Aorta (tissue), 5 donors: ENCODE measurements around the gene PTPRCAP. TPM values are rescaled to one million over a fixed set of nuclear protein-coding genes. Genes with fewer than 3 reads are reported as not detected.
"Not testable (repeated sequence)": the region's sequence is repeated elsewhere in the genome, so short reads cannot be mapped to it uniquely, and the experiment has no call there.

ENCODE experiments used
- ATAC-seq: fragments of 200-7000 bp; cut with Tn5 transposase; one replicate; pipeline ENCODE4 v1.9.1; 2022; ENCODE audit warnings: moderate library complexity; ENCODE audit not compliant: low FRiP score
- DNase-seq, 2 donors: peaks; one replicate each; pipeline ENCODE4 v3.0.0-alpha.2; 2020
- H3K27ac ChIP-seq, 2 donors: one replicate each; pipeline ENCODE4 v1.5.1; 2013; ENCODE audit warnings: low read length in 2 of 2, mild to moderate bottlenecking in 2 of 2, moderate library complexity in 2 of 2, control low read depth in 1 of 2, inconsistent platforms in 1 of 2, low read depth in 1 of 2
- H3K27me3 ChIP-seq, 2 donors: one replicate each; pipeline ENCODE4 v1.6.1; 2013; ENCODE audit warnings: control low read depth in 1 of 2, low read length in 1 of 2, mild to moderate bottlenecking in 1 of 2, moderate library complexity in 1 of 2; ENCODE audit not compliant: insufficient read depth in 2 of 2, control insufficient read depth in 1 of 2
- H3K36me3 ChIP-seq, 2 donors: one replicate each; pipeline ENCODE4 v1.6.1; 2013; ENCODE audit warnings: control low read depth in 1 of 2, low read length in 1 of 2, mild to moderate bottlenecking in 1 of 2; ENCODE audit not compliant: insufficient read depth in 2 of 2, control insufficient read depth in 1 of 2
- H3K4me1 ChIP-seq, 2 donors: one replicate each; pipeline ENCODE4 v1.6.1; 2013; ENCODE audit warnings: low read length in 2 of 2, control low read depth in 1 of 2, mild to moderate bottlenecking in 1 of 2, moderate library complexity in 1 of 2; ENCODE audit not compliant: insufficient read depth in 2 of 2, control insufficient read depth in 1 of 2
- H3K4me3 ChIP-seq, 2 donors: one replicate each; pipeline ENCODE4 v1.5.1; 2013; ENCODE audit warnings: low read length in 2 of 2, control low read depth in 1 of 2, mild to moderate bottlenecking in 1 of 2
- H3K9me3 ChIP-seq: one replicate; pipeline ENCODE4 v1.6.1; 2013; ENCODE audit warnings: mild to moderate bottlenecking, low read length; ENCODE audit not compliant: control insufficient read depth
- WGBS, 2 donors: extraction: QIAGEN DNeasy Blood & Tissue Kit; methylation state at CpG; one replicate each; pipeline ENCODE4 v1.1.7; 2013; 5-methylcytosine and 5-hydroxymethylcytosine counted together
- intact Hi-C, 2 donors: fragments of 100-400 bp; cut with DNase I; formaldehyde crosslinking; loops; one replicate each; pipeline versions ENCODE4 v1.14.2 to v1.15.0; 2022
- polyA plus RNA-seq, 2 donors: library from polyadenylated mRNA; stranded (reverse); fragments of 200-250 nt; gene quantifications; one replicate each; pipeline ENCODE4 v1.2.3, GENCODE V29; 2013
- total RNA-seq, 2 donors: library from RNA; stranded (reverse); fragmentation: NEBNext Ultra II Directional; extraction: Animal tissue kit (Norgen Biotek cat#: 25700); gene quantifications; one replicate each; pipeline ENCODE4 v1.2.1, GENCODE V29; 2021
- donor health status: healthy with polysubstance abuse.
- donor health status: Bipolar disorder and iron deficiency.
- donor health status: DM: no; HTN: no; CAD: no.
- donor health status: DM: no; HTN: no; CAD: no.
- donor health status: DM: yes; HTN: yes; CAD: no.

PTPRCAP gene
- total and polyA plus RNA-seq, 4 donors = 2.0 to 13.8 (median 3.8) TPM

DNA sequence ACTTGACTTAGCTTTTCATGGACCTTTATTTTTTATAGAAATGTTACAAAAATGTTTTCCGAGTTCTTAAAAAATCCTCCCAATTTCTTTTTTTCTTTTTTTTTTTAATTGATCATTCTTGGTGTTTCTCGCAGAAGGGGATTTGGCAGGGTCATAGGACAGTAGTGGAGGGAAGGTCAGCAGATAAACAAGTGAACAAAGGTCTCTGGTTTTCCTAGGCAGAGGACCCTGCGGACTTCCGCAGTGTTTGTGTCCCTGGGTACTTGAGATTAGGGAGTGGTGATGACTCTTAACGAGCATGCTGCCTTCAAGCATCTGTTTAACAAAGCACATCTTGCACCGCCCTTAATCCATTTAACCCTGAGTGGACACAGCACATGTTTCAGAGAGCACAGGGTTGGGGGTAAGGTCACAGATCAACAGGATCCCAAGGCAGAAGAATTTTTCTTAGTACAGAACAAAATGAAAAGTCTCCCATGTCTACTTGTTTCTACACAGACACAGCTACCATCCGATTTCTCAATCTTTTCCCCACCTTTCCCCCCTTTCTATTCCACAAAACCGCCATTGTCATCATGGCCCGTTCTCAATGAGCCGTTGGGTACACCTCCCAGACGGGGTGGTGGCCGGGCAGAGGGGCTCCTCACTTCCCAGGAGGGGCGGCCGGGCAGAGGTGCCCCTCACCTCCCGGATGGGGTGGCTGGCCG is 40.0 kb upstream of the PTPRCAP start:
- H3K36me3 ChIP-seq, H3K27ac ChIP-seq, DNase-seq, H3K27me3 ChIP-seq, H3K4me3 ChIP-seq, intact Hi-C loops, H3K9me3 ChIP-seq, ATAC-seq, H3K4me1 ChIP-seq: not testable (repeated sequence)
- 82 to 92% methylated on average over 12 to 14 of the region's 16 CpGs for whole genome bisulfite sequencing, 2 donors

DNA sequence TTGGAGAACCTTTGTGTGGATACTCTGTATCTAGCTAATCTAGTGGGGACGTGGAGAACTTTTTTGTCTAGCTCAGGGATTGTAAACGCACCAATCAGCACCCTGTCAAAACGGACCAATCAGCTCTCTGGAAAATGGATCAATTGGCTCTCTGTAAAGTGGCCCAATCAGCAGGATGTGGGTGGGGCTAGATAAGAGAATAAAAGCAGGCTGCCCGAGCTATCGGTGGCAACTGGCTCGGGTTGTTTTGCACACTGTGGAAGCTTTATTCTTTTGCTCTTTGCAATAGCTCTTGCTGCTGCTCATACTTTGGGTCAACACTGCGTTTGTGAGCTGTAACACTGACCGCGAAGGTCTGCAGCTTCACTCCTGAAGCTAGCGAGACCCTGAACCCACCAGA is 39.2 kb upstream of the PTPRCAP start:
- H3K9me3 ChIP-seq, H3K4me1 ChIP-seq, H3K4me3 ChIP-seq, H3K27me3 ChIP-seq, ATAC-seq, intact Hi-C loops, H3K36me3 ChIP-seq, DNase-seq, H3K27ac ChIP-seq: not testable (repeated sequence)
- 76 to 80% methylated on average over 10 of the region's 10 CpGs for WGBS, 2 donors

GRCh38 chr11:67472882-67473281 is 35.4 kb upstream of the PTPRCAP start:
- DNase-seq (no peak), ATAC-seq (no peak)
- 74 to 77% methylated on average over 7 of the region's 7 CpGs for WGBS, 2 donors
- H3K36me3 ChIP-seq = no peaks in the 10 kb centered on the region
- no peaks in the 10 kb centered on the region for H3K4me1 ChIP-seq
- intact Hi-C loops = no loop called here
- H3K27me3 ChIP-seq = no peaks in the 10 kb centered on the region
- no peaks in the 10 kb centered on the region for H3K9me3 ChIP-seq
- H3K4me3 ChIP-seq = no peak overlapping the region
- H3K27ac ChIP-seq = no peak overlapping the region

- Histone ChIP-seq H3K27ac (no peak overlapping the region), H3K4me3 (no peak overlapping the region), H3K36me3 (no peaks in the 10 kb centered on the region), H3K9me3 (no peaks in the 10 kb centered on the region), H3K4me1 (no peaks in the 10 kb centered on the region), H3K27me3 (no peaks in the 10 kb centered on the region)
- intact Hi-C loops = no loop called here
- no peak for ATAC-seq
- no peak for DNase-seq
- 81 to 83% methylated on average over 8 of the region's 8 CpGs for WGBS, 2 donors
Measured at GRCh38 chr11:67470337-67471002, 33.0 kb upstream of the PTPRCAP start.

DNA sequence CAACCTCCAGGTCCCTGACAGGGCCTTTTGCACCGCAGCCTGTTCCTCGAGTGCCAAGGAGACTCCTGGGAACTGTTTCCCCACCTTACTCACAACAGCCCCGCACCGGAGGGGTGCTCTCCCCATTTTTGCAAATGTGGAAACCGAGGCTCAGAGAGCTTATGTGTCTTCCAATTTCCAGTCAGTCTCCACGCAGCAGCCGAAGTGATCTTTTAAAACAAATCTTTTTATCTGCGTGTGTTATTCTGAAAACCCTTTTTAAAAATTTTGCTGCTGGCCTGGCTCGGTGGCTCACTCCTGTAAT is 32.0 kb upstream of the PTPRCAP start:
- 5 to 6% methylated on average over 9 of the region's 9 CpGs for WGBS, 2 donors

GRCh38 chr11:67468759-67469507 is 31.5 kb upstream of the PTPRCAP start, which contains the start of gene TMEM134:
TMEM134 (minus strand) TSS chr11:67469251; CDS start chr11:67469192, 59 bp downstream.
- 1 to 2% methylated on average over 38 to 76 of the region's 76 CpGs for WGBS, 2 donors
- Histone ChIP-seq H3K27me3 (no peaks in the 10 kb centered on the region), H3K4me1 (no peaks in the 10 kb centered on the region), H3K27ac (peak within 1 kb of the TSS; percentile 29 to 46), H3K36me3 (no peaks in the 10 kb centered on the region), H3K4me3 (peak within 1 kb of the TSS; percentile 74 to 90), H3K9me3 (no peaks in the 10 kb centered on the region)
- peak; percentile 96 to 98 for DNase-seq
- intact Hi-C loops = loop anchor here (5.0 kb wide), 2 partner anchors 38 to 67 kb away; partner anchors contain the start of genes PPP1CA (in 2 of the 2), TBC1D10C (in 2 of the 2), CDK2AP2 (in 1 of the 2) and PITPNM1 (in 1 of the 2)
- peak; percentile 95 for ATAC-seq

More for the DNA sequence above, 32.0 kb upstream of the PTPRCAP start:
- H3K9me3 ChIP-seq = no peaks in the 10 kb centered on the region
- ATAC-seq (no peak), DNase-seq (no peak)
- H3K27ac ChIP-seq = peak overlapping the region in 1 of 2 donors; percentile 46
- H3K4me1 ChIP-seq = no peaks in the 10 kb centered on the region
- no peaks in the 10 kb centered on the region for H3K27me3 ChIP-seq
- peak overlapping the region; percentile 7 to 65 for H3K4me3 ChIP-seq
- H3K36me3 ChIP-seq = no peaks in the 10 kb centered on the region
- intact Hi-C loops = loop anchor here (5.0 kb wide), 2 partner anchors 38 to 67 kb away; partner anchors contain the start of genes PPP1CA (in 2 of the 2), TBC1D10C (in 2 of the 2), CDK2AP2 (in 1 of the 2) and PITPNM1 (in 1 of the 2)

- Histone ChIP-seq H3K36me3 (no peaks in the 10 kb centered on the region), H3K27me3 (no peaks in the 10 kb centered on the region), H3K27ac (peak overlapping the region in 1 of 2 donors; percentile 15), H3K4me3 (peak overlapping the region; percentile 13 to 90), H3K4me1 (no peaks in the 10 kb centered on the region), H3K9me3 (no peaks in the 10 kb centered on the region)
- WGBS, 2 donors = 2 to 3% methylated on average over 6 of the region's 6 CpGs
- intact Hi-C loops = loop anchor here (5.0 kb wide), 2 partner anchors 39 to 66 kb away; partner anchors contain the start of genes PPP1CA (in 2 of the 2), TBC1D10C (in 2 of the 2), CDK2AP2 (in 1 of the 2) and PITPNM1 (in 1 of the 2)
- DNase-seq (no peak), ATAC-seq (no peak)
Measured at GRCh38 chr11:67468456-67468758, 30.9 kb upstream of the PTPRCAP start.

- ATAC-seq (no peak), DNase-seq (no peak)
- H3K4me1 ChIP-seq = no peaks in the 10 kb centered on the region
- intact Hi-C loops = loop anchor here (5.0 kb wide), 2 partner anchors 39 to 66 kb away; partner anchors contain the start of genes PPP1CA (in 2 of the 2), TBC1D10C (in 2 of the 2), CDK2AP2 (in 1 of the 2) and PITPNM1 (in 1 of the 2)
- H3K27me3 ChIP-seq = no peaks in the 10 kb centered on the region
- H3K4me3 ChIP-seq = peak overlapping the region in 1 of 2 donors; percentile 90
- H3K36me3 ChIP-seq = no peaks in the 10 kb centered on the region
- WGBS, 2 donors = 10 to 15% methylated on average over 5 of the region's 5 CpGs
- no peaks in the 10 kb centered on the region for H3K9me3 ChIP-seq
- no peak overlapping the region for H3K27ac ChIP-seq
Measured at GRCh38 chr11:67468056-67468455, 30.6 kb upstream of the PTPRCAP start.
